OCI-LY7 (cell line): ENCODE measurements around the gene TMEM151B. TPM values are rescaled to one million over a fixed set of nuclear protein-coding genes. Genes with fewer than 3 reads are reported as not detected.

ENCODE experiments used
- BruUV-seq: library from RNA; stranded (reverse); fragments of 400-500 nt; replicated peaks from 2 replicates; lab custom pipeline; 2021; lab: Mats Ljungman, UMichigan
- CTCF ChIA-PET: fragments of 300-600 bp; sonication (Branson Sonifier 250); formaldehyde crosslinking; loops from one replicate; lab custom pipeline; 2022; ENCODE audit warnings: antibody characterized with exemption; ENCODE audit not compliant: unreplicated experiment; lab: Charles Lee
- POLR2A ChIA-PET: fragments of 300-600 bp; sonication (Branson Sonifier 250); formaldehyde crosslinking; loops from one replicate; lab custom pipeline; 2022; ENCODE audit warnings: antibody characterized with exemption; lab: Charles Lee
- DNase-seq: peaks from one replicate; pipeline ENCODE4 v3.0.0-alpha.2; 2015; ENCODE audit warnings: low spot score
- H2AFZ ChIP-seq: fragments of 200-600 bp; sonication (generic), shearing (Covaris generic); 2 replicates; pipeline ENCODE4 v1.6.1; 2014; ENCODE audit warnings: mild to moderate bottlenecking, antibody characterized with exemption, low read length, moderate library complexity
- H3K27ac ChIP-seq: fragments of 200-600 bp; sonication (generic); 2 replicates; pipeline ENCODE4 v1.5.1; 2014; ENCODE audit warnings: mixed run types, low read depth, mild to moderate bottlenecking, moderate library complexity, low read length, inconsistent platforms; ENCODE audit not compliant: poor library complexity, severe bottlenecking
- H3K36me3 ChIP-seq: fragments of 200-600 bp; sonication (generic); 2 replicates; pipeline ENCODE4 v1.6.1; 2014; ENCODE audit warnings: mild to moderate bottlenecking, antibody characterized with exemption, low read length, moderate library complexity, mixed read lengths; ENCODE audit not compliant: insufficient read depth
- H3K4me1 ChIP-seq: fragments of 200-600 bp; sonication (generic); 2 replicates; pipeline ENCODE4 v1.5.1; 2014; ENCODE audit warnings: mild to moderate bottlenecking, low read length; ENCODE audit not compliant: insufficient read depth, poor library complexity, severe bottlenecking
- H3K4me2 ChIP-seq: fragments of 200-600 bp; sonication (generic); 2 replicates; pipeline ENCODE4 v1.6.1; 2014; ENCODE audit warnings: mild to moderate bottlenecking, low read length
- H3K4me3 ChIP-seq: fragments of 200-600 bp; sonication (generic); 2 replicates; pipeline ENCODE4 v1.5.1; 2014; ENCODE audit warnings: mild to moderate bottlenecking, low read depth, low read length; ENCODE audit not compliant: poor library complexity, severe bottlenecking
- H3K79me2 ChIP-seq: fragments of 200-600 bp; sonication (generic); 2 replicates; pipeline ENCODE4 v1.6.1; 2016; ENCODE audit warnings: low read depth, mild to moderate bottlenecking, low read length, moderate library complexity, mixed read lengths; ENCODE audit not compliant: insufficient read depth
- H3K9me2 ChIP-seq: fragments of 200-600 bp; sonication (generic); 2 replicates; pipeline ENCODE4 v1.6.1; 2016; ENCODE audit warnings: mild to moderate bottlenecking, low read length, mixed read lengths; ENCODE audit not compliant: insufficient read depth
- H3K9me3 ChIP-seq: fragments of 200-600 bp; sonication (generic); 2 replicates; pipeline ENCODE4 v1.6.1; 2014; ENCODE audit warnings: mild to moderate bottlenecking, mixed run types, low read length, mixed read lengths
- H4K20me1 ChIP-seq: fragments of 200-600 bp; sonication (generic); 2 replicates; pipeline ENCODE4 v1.6.1; 2014; ENCODE audit warnings: mild to moderate bottlenecking, antibody characterized with exemption, low read length, moderate library complexity, mixed read lengths; ENCODE audit not compliant: insufficient read depth
- CTCF ChIP-seq: fragments of 200-600 bp; sonication (generic); conservative IDR thresholded peaks from 2 replicates; pipeline ENCODE4 v1.5.1; 2014; ENCODE audit warnings: mild to moderate bottlenecking, antibody characterized with exemption, low read length, moderate library complexity, mixed read lengths
- EZH2phosphoT487 ChIP-seq: fragments of 200-600 bp; sonication (generic); IDR thresholded peaks from 2 replicates; pipeline ENCODE4 v1.6.1; 2018; ENCODE audit warnings: low read depth, borderline replicate concordance, mild to moderate bottlenecking, mixed run types, antibody characterized with exemption, low read length, moderate library complexity, mixed read lengths
- intact Hi-C: fragments of 100-400 bp; cut with micrococcal nuclease; formaldehyde crosslinking; loops from one replicate; pipeline ENCODE4 v1.10.0; 2022; ENCODE audit not compliant: unreplicated experiment
- total RNA-seq, 2 experiments: library from RNA; depleted of rRNA in 1 of 2; stranded (reverse); fragments of >200 nt in 1 of 2; shearing (Covaris generic) in 1 of 2; gene quantifications; 2 replicates each; pipeline ENCODE4 v1.2.3, GENCODE V29; 2014 to 2022

Gene TMEM151B
- total RNA-seq, 2 experiments from 2014 or later: 0.15 TPM; not detected in 1

GRCh38 chr6:44309092-44309491 is 38.8 kb downstream of the TMEM151B start:
- intact Hi-C loops: no loop called here
- peaks cover 11% of the 10 kb centered on the region; the same call in 1 of the 2 replicates for H3K79me2 ChIP-seq
- H3K9me2 ChIP-seq: no peaks in the 10 kb centered on the region
- H3K36me3 ChIP-seq: peaks cover 67% of the 10 kb centered on the region
- no peak for DNase-seq
- H4K20me1 ChIP-seq: no peaks in the 10 kb centered on the region
- no peak overlapping the region for H2AFZ ChIP-seq
- H3K9me3 ChIP-seq: no peaks in the 10 kb centered on the region
- ChIA-PET POLR2A (interaction anchor here (1.2 to 2.0 kb wide), 2 partner anchors 14 to 24 kb away, joined by 3 to 4 read pairs; no protein-coding TSS in a partner anchor), CTCF (interaction anchor here (0.6 kb wide), 2 partner anchors 37 to 216 kb away, joined by 3 read pairs; no protein-coding TSS in a partner anchor)
- no peak overlapping the region for H3K27ac ChIP-seq
- H3K4me2 ChIP-seq: no peak overlapping the region
- TF ChIP-seq EZH2phosphoT487: no peak
- no peak for TF ChIP-seq CTCF
- no peak overlapping the region for H3K4me3 ChIP-seq
- peaks cover 10% of the 10 kb centered on the region for H3K4me1 ChIP-seq
- no TSS peak for BruUV-seq

- TF ChIP-seq CTCF (no peak), EZH2phosphoT487 (no peak)
- intact Hi-C loops: no loop called here
- no TSS peak for BruUV-seq
- Histone ChIP-seq H3K9me3 (no peaks in the 10 kb centered on the region), H3K4me2 (no peak overlapping the region), H4K20me1 (no peaks in the 10 kb centered on the region), H3K9me2 (no peaks in the 10 kb centered on the region), H3K79me2 (peaks cover 11% of the 10 kb centered on the region; the same call in 1 of the 2 replicates), H3K27ac (no peak overlapping the region), H2AFZ (no peak overlapping the region), H3K36me3 (peaks cover 61% of the 10 kb centered on the region), H3K4me3 (no peak overlapping the region), H3K4me1 (peaks cover 10% of the 10 kb centered on the region)
- ChIA-PET CTCF (interaction anchor here (0.6 kb wide), 1 partner anchor 217 kb away, joined by 3 read pairs; no protein-coding TSS in a partner anchor), POLR2A (interaction anchor here (0.6 to 1.2 kb wide), 2 partner anchors 23 to 124 kb away, joined by 3 read pairs; no protein-coding TSS in a partner anchor)
- DNase-seq: no peak
These were observed 39.4 kb downstream of the TMEM151B start for GRCh38 chr6:44309631-44310030.

GRCh38 chr6:44310241-44310640 is 40.0 kb downstream of the TMEM151B start:
- no peak for TF ChIP-seq CTCF
- Histone ChIP-seq H3K9me2 (no peaks in the 10 kb centered on the region), H3K27ac (no peak overlapping the region), H3K36me3 (peaks cover 55% of the 10 kb centered on the region), H3K4me2 (no peak overlapping the region), H4K20me1 (no peaks in the 10 kb centered on the region), H2AFZ (no peak overlapping the region), H3K4me3 (no peak overlapping the region), H3K9me3 (no peaks in the 10 kb centered on the region), H3K79me2 (peaks cover 11% of the 10 kb centered on the region; the same call in 1 of the 2 replicates), H3K4me1 (peaks cover 10% of the 10 kb centered on the region)
- no TSS peak for BruUV-seq
- intact Hi-C loops: no loop called here
- no peak for DNase-seq
- POLR2A ChIA-PET: interaction anchor here (0.6 to 1.2 kb wide), 2 partner anchors 22 to 124 kb away, joined by 3 read pairs; no protein-coding TSS in a partner anchor
- CTCF ChIA-PET: no interaction called here
